Activated CD8-positive, alpha-beta memory T cell treated with anti-CD3 and anti-CD28 coated beads, Interleukin-2, amount 50 U/mL, for 1 hour (primary cell): ENCODE measurements around the gene SYP.
A peak's percentile ranks its signal among the peaks of the same experiment; 100 is the strongest.
"Not testable (repeated sequence)": the region's sequence is repeated elsewhere in the genome, so short reads cannot be mapped to it uniquely, and the experiment has no call there.

Source experiments
- DNase-seq: peaks from one replicate; pipeline ENCODE4 v3.0.0-alpha.2; 2020; ENCODE audit errors: extremely low read depth

SYP gene

DNA sequence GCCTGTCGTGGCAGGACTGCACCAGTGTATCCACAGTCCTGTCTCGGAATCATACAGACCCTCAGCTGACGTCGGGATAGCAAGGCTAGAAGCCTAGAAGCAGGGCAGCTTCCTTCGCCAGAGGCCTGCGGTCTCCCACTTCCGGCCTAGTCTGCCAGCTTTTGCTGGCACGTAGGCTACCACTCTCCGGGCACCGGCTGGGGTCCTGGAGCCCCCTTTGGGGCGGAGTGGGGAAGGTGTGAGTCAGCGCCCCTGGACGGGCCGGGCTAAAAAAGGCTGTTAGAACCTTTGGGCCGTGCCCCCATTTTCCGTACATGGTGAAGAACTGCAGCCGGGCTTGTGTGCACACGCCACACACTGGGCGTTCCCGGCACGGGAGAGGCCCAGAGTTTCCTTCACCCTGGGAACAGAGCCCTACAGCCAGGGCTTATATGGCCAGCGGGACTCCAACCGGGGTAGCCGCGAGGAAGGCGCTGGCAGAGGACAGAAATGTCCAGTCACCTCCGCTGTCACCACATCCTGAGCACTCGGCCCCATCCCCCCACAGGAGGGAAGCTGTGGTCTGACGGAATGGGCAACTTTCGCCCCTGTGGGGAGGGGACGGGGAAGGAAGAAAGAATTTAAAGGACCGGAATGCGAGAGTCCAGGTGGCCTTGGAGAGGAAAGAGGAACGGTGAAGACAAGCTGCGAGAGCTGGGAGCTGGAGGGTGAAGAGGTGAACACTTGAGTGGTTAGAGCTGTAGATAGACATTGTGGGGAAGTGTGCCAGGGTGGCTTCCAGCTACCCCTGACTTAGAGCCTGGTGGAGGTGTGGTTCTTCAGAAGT lies 32.9 kb downstream of the SYP start:
- peak; percentile 56 for DNase-seq

DNA sequence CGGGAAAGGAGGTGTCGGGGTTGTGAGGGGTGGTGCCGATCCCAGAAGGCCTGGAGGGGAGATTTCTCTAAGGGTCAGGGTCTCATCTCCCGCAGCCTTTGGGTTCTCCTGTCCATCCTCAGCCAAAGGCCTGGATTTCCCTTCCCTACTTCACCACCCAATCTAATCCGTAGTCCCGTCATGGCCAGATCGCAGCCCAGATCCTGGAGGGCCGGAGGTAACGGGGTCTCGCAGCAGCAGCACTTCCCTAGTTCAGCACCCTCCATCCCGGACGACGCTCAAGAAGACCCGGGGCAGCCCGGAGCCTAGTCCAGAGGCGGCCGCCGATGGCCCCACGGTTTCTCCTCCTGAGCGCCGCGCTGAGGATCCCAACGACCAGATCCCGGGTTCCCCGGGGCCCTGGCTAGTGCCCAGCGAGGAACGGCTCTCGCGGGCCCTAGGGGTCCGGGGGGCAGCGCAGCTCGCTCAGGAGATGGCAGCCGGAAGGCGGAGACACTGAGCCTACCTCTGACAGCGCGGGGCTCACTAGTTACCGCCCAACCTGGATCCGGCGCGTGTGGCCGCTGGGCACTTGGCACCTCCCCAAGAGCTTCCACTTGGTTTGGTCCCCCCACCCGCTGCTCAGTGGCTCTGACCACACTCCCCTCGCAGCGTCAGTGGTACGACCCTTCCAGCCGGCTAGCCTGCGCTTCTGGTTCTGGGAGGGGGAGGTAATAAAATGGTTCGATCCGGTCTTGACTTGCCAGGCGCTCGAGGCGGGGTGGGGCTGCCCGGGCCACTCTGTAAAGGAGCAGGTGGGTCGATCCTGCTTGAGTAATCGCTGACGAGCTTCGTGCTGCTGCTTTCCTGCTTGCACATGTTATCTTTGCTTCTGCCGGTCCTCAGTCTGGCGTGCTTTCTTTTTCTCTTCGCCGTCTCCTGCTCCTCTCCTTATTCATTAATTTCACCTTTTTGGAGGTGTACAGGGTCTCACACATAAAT lies 33.8 kb downstream of the SYP start:
- DNase-seq: peak; percentile 52

DNA sequence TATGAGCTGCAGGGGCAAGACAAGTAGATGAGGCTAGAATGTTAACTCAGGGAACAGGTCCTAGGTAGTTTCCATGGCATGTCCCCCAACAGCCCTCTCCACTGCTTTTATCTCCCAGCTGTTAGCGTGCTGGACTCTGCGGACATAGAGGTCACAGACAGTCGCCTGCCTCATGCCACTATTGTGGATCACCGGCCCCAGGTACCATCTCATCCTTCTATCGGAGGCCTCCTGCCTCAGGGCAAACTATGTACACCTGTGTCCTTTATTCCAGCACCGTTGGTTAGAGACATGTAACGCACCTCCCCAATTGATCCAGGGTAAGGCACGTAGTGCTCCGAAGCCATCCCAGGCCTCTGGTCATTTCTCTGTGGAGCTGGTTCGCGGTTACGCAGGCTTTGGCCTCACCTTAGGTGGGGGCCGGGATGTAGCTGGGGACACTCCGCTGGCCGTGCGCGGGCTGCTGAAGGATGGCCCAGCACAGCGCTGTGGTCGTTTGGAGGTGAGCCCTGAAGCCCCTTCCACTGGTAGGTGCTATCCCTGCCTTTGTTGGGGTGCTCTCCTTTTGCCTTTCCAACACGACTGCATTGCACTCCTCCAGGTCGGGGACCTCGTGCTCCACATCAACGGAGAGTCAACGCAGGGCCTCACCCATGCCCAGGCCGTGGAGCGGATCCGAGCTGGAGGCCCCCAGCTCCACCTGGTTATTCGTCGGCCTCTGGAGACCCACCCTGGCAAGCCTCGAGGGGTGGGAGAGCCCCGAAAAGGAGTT lies 35.2 kb downstream of the SYP start:
- no peak for DNase-seq

DNA sequence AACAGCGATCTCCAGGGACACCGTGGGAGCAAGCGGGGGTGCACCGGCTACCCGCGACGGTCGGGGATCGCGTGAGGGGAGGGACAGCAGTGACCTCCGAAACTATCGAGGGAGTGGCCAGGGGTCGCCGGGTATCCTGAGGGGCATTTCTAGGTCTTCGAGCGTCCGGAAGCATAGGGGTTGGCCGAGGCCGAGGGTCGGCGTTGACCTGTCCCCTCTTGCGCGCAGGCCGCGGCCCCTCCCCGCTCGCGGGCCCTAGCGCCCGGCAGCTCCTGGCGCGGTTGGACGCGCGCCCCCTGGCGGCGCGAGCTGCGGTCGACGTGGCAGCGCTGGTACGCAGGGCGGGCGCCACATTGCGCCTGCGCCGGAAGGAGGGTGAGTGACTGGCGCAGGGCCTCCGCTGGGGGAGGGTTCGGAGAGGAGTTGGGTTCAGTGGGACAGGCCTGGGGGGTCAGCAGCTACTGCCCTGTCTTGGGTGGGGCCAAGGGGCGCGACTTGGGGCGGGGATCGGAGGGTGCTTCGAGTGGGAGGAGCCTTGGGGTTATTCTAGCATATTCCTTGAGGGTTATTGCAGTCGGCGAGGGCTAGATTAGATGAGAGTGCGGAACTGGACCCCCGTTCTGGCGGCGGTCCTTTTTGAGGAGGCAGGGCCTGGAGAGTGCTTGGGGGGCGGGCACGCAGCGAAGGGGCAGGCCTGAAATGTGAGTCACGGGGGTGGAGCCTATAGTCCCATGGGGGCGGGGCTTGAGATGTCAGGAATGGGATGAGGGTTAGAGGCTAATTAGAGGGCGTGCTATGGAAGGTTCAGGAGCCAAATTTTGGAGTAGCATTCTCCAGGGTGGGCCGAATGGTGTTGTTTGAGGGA lies 36.2 kb downstream of the SYP start:
- no peak for DNase-seq

DNA sequence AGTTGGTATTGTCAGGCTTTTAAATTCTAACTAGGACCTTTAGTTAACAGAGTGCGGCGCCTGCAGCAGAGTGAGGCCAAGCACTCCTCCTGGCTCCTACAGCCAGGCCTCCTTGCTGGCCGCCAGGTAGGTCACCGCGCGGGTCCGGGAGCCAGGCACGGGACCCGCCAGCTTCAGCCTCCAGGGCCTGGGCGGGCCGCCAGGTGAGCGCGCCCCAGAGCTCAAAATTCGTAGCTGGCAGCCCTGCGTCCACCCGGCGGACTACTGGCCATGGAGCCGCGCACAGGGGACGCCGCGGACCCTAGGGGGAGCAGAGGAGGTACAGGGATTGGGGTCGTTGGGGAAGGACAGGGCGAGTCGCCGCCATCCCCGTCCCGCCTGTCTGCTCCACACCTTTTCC lies 37.4 kb downstream of the SYP start, which contains the start of gene MAGIX:
Gene MAGIX, plus strand, starts transcription at position 139 of the 400 bp plus-strand sequence. Its CDS starts 132 bp downstream, at position 271.
- DNase-seq: no peak

DNA sequence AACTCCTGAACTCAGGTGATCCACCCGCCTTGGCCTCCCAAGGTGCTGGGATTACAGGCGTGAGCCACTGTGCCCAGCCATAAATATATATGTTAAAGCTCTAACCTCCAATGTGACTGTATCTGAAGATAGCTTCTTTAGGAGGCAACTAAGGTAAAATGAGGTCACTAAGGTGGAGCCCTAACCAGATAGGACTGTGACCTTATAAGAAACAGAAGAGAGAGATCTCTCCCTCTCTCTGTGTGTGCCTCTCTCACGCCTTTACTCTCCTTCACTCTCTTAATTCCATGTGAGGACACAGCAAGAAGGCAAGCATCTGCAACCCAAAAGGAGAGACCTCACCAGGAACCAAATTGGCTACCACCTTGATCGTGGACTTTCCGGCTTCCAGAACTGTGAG lies 38.4 kb downstream of the SYP start:
- DNase-seq: no peak

DNA sequence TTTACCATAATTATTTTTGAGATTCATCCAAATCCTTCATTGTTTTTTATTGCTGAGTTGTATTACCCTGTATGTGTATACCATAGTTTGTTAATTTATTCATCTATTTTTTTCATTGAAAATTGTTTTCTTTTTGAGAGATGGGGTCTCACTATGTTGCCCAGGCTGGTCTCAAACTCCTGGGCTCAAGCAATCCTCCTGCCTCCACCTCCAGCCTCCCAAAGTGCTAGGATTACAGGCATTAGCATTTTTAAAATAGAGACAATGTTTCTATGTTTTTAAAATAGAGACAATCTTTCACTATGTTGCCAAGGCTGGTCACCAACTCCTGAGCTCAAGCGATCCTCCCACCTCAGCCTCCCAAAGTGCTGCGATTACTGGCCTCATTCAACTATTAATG lies 39.1 kb downstream of the SYP start:
- no peak for DNase-seq

DNA sequence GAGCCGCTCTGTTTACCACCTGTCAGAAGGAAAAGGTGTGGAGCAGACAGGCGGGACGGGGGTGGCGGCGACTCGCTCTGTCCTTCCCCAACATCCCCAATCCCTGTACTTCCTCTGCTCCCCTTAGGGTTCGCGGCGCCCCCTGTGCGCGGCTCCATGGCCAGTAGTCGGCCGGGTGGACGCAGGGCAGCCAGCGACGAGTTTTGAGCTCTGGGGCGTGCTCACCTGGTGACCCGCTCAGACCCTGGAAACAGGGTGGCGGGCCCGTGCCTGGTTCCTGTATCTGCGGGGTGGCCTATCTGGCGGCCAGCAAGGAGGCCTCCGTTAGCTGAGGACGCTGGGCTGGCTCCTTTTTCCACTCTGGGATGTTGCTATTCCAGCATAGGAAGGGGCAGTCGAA lies 42.8 kb downstream of the SYP start:
- DNase-seq: no peak

DNA sequence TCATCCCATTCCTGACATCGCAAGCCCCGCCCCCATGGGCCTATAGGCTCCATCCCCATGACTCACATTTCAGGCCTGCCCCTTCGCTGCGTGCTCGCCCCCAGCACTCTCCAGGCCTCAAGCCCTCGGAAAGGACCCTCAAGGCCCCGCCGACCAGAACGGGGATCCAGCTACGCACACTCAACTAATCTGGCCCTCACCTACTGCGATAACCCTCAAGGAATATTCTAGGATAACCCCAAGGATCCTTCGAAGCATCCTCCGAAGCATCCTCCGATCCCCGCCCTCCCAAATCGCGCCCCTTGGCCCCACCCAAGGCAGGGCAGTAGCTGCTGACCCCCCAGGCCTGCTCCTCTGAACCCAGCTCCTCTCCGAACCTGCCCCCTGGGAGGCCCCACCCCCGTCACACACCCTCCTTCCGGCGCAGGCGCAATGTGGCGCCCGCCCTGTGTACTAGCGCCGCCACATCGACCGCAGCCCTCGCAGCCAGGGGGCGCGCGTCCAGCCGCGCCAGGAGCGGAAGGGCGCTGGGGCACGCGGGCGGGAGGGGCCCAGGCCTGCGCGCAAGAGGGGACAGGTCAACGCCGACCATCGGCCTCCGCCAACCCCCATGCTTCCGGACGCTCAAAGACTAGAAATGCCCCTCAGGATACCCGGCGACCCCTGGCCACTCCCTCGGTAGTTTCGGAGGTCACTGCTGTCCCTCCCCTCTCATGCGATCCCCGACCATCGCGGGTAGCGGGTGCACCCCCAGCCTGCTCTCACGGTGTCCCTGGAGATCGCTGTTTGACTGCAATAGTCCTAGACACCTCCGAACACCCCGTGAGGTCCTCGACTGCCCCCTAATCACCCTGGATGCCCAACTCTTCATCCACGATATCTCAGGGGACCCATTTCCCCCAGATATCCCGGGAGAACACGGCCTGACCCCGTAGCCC lies 43.8 kb downstream of the SYP start:
- DNase-seq: peak; percentile 57

DNA sequence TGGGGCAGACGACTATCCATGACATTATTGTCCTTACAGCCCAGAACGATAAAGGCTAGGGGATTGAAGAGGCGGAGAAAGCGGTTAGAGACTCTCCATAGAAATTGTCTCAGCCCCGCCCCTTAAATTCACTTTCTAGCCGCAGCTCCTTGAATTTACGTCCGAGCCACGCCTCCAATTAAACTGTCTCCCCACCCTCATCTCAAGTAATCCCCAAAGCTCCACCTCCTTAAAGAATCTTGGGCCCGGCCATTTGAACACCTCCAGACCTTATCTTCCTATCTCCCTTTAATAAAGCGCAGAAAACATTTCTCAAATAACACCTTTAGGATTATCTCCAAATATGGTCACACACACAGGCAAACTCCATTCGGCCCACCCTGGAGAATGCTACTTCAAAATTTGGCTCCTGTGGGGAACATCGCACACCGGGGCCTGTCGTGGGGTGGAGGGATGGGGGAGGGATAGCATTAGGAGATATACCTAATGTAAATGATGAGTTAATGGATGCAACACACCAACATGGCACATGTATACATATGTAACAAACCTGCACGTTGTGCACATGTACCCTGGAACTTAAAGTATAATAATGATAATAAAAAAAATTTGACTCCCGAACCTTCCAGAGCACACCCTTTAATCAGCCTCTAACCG lies 44.6 kb downstream of the SYP start:
- no peak for DNase-seq

DNA sequence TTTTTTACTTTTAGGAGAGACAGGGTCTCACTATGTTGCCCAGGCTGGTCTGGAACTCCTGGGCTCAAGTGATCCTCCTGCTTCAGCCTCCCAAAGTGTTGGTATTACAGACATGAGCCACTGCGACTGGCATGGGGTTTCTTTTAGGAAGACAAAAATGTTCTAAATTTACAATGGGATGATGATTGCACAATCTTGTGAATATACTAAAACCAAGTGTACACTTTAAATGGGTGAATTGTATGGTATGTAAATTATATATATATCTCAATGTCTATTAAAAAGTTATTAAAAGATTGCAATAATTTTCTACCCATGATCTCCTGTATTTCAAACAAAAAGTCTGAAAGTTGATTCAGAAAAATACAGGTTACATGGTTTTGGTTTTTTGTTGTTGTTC lies 46.5 kb downstream of the SYP start:
- DNase-seq: no peak

DNA sequence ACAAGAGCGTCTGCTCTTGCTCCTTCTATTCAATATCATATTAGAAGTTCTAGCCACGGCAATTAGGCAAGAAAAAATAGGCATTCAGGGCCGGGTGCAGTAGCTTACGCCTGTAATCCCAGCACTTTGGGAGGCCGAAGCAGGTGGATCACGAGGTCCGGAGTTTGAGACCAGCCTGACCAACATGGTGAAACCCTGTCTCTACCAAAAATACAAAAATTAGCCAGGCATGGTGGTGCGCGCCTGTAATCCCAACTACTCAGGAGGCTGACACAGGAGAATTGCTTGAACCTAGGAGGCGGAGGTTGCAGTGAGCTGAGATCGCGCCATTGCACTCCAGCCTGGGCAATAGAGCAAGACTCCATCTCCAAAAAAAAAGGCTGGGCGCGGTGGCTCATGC lies 50.7 kb downstream of the SYP start:
- DNase-seq: not testable (repeated sequence)

DNA sequence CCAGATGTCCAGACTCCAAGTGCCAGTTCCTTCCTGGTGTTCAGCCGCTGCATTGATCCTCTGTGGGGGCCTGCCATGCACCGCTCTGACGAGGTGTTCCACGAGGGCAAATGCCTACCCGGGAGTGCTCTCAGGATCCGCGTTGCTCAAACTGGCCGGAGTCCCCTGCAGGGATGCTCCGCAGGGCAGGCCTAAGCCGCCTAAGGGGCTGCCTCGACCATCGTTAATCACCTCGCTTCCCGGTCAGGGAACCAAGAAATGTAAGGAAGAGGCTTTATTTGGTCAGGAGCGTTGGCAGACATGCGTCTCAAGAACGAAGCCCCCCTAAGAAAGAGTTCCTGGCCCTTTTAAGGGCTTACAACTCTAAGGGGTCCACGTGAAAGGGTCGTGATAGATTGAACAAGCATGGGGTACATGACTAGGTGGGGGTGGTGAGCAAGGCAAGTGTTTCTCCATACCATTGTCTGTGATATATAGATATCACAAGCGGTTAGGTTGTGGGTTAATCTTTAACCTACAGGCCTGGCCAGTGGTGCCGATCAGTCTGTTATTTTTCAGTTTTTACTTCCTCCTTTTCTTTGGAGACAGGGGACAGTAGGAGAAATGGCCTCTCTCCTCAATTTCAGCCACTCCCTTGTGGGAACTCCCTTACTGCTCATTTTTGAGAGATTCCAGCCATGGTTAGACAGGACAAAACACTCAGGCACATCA lies 51.4 kb downstream of the SYP start:
- not testable (repeated sequence) for DNase-seq

DNA sequence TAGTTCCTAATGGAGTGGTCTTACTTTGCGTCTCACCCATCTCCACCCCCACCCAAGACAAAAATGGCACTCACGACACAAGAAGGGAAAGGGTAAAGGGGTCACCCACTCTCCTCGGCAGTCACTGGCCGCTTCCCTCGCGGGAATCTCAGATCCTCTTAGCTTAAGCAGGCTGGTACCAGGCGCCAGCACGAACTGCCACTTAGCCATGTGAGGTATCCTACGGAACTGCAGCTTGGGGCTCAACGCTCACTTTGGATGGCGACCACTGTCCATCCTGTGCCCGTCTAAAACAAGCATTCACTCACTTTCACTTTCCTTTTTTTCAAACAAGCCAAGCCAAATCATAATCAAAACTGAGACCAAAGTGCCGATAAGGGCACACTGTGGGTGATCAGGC lies 52.1 kb downstream of the SYP start:
- DNase-seq: no peak

DNA sequence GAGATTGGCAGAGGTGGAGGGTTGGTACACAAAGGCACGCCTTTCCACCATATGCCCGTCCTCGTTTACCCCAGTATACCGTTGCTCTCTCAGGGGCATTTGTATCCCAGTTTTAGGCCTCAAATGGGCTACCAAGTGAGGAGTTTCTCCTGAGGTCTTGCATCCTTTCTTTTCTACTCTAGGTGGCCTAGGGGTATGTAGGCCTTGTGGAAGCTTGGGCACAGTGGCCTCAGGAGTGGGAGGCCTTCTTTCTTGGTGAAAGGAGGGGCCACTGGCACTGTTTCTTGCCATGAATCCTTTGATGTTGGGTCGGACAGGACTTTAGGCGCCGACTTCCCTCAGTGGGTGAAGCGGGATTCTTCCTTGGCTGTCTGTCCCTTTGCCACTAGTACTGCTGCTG lies 52.7 kb downstream of the SYP start:
- no peak for DNase-seq

DNA sequence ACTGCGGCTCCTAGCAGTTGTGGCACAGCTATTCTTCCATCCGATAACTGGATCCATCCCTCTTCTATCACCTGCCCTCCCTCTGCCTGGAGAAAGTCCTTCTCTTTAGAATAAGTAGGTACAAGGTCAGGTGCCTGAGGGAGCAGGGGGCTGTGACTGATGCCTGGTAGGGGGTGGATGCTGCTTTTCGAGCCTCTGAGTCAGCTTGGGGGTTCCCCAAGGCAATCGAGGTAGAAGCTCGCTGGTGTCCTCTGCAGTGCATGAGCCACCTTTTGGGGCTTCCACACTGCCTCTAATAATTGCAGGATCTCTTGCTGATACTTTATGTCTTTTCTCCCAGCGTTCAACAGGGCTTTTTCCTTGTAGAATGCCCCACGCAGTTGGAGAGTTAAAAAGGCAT lies 56.8 kb downstream of the SYP start:
- not testable (repeated sequence) for DNase-seq

DNA sequence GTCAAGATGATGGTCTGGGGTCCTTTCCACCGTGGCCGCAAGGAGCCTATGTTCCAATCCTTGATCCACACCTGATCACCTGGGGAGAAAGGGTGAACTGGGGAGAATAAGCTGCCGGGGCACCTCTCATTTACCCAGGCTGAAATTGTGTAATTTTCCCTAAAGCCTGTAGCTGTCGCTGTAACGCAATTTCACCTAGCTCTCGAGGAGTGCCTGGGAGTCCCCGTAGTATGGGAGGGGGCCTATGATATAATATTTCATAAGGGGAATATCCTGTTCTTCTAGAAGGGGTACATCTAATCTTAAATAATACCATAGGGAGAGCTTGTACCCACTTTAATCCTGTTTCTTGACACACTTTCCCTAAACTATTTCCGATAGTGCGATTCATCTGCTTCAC lies 57.7 kb downstream of the SYP start:
- not testable (repeated sequence) for DNase-seq

DNA sequence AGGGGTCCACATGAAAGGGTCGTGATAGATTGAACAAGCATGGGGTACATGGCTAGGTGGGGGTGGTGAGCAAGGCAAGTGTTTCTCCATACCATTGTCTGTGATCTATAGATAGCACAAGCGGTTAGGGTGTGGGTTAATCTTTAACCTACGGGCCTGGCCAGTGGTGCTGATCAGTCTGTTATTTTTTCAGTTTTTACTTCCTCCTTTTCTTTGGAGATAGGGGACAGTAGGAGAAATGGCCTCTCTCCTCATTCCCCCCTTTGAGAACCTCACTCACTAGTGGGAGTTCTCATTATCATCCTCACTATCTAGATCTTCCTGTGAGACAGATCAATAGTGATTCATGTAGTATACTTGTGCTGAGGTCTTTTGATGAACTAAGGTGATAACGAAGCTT lies 60.3 kb downstream of the SYP start:
- DNase-seq: no peak
